IMR-90 (cell line): ENCODE results near the gene SCN8A. TPM values are rescaled to one million over a fixed set of nuclear protein-coding genes. Genes with fewer than 3 reads are reported as not detected.

ENCODE experiments used
- ATAC-seq: fragments of 200-7000 bp; cut with Tn5 transposase; 2 replicates; pipeline ENCODE4 v1.9.1; 2020; ENCODE audit warnings: low read depth, mild to moderate bottlenecking, moderate library complexity
- BruUV-seq: library from RNA; stranded (reverse); fragments of 400-500 nt; replicated peaks from 2 replicates; lab custom pipeline; 2021; lab: Mats Ljungman, UMichigan
- CTCF ChIA-PET: fragments of 300-600 bp; formaldehyde crosslinking; extraction: SDS; loops from one replicate; lab custom pipeline; 2021; ENCODE audit warnings: antibody characterized with exemption; lab: Yijun Ruan, JAX
- POLR2A ChIA-PET: fragments of 300-600 bp; sonication (Branson Sonifier 250); formaldehyde crosslinking; loops from one replicate; lab custom pipeline; 2022; ENCODE audit warnings: antibody characterized with exemption; ENCODE audit not compliant: unreplicated experiment; lab: Charles Lee
- DNase-seq: peaks from one replicate; pipeline ENCODE4 v3.0.0; 2013
- H2AFZ ChIP-seq: replicated peaks from 2 replicates; pipeline ENCODE3; 2013; ENCODE audit warnings: low read length, mild to moderate bottlenecking; ENCODE audit not compliant: poor library complexity
- H2AK5ac ChIP-seq: 2 replicates; pipeline ENCODE4 v1.6.1; 2013; ENCODE audit warnings: low read depth, low read length, inconsistent platforms
- H2AK9ac ChIP-seq: replicated peaks from 2 replicates; pipeline ENCODE3; 2013; ENCODE audit warnings: mild to moderate bottlenecking, low read depth, low read length, moderate library complexity; ENCODE audit not compliant: poor library complexity
- H2BK120ac ChIP-seq: 2 replicates; pipeline ENCODE4 v1.6.1; 2013; ENCODE audit warnings: low read depth, low read length, inconsistent platforms
- H2BK15ac ChIP-seq: 3 replicates; pipeline ENCODE4 v1.6.1; 2013; ENCODE audit warnings: low read depth, low read length, inconsistent platforms
- H2BK20ac ChIP-seq: 2 replicates; pipeline ENCODE4 v1.6.1; 2013; ENCODE audit warnings: low read depth, mild to moderate bottlenecking, inconsistent platforms, low read length, moderate library complexity
- H2BK5ac ChIP-seq: 2 replicates; pipeline ENCODE4 v1.6.1; 2013; ENCODE audit warnings: mild to moderate bottlenecking, low read depth, low read length, inconsistent platforms; ENCODE audit not compliant: poor library complexity, severe bottlenecking
- H3K14ac ChIP-seq: replicated peaks from 2 replicates; pipeline ENCODE4 v1.6.1; 2013; ENCODE audit warnings: low read depth, low read length, inconsistent platforms
- H3K18ac ChIP-seq: 2 replicates; pipeline ENCODE4 v1.6.1; 2013; ENCODE audit warnings: low read depth, low read length, control low read depth
- H3K23ac ChIP-seq: 2 replicates; pipeline ENCODE4 v1.6.1; 2013; ENCODE audit warnings: low read depth, low read length, inconsistent platforms
- H3K27ac ChIP-seq: 2 replicates; pipeline ENCODE4 v1.5.1; 2013; ENCODE audit warnings: mild to moderate bottlenecking, control low read depth, low read length; ENCODE audit not compliant: insufficient read depth
- H3K27me3 ChIP-seq: 2 replicates; pipeline ENCODE4 v1.6.1; 2013; ENCODE audit warnings: low read length; ENCODE audit not compliant: control insufficient read depth, insufficient read depth
- H3K36me3 ChIP-seq: 2 replicates; pipeline ENCODE4 v1.6.1; 2013; ENCODE audit warnings: low read length, mixed read lengths; ENCODE audit not compliant: control insufficient read depth, insufficient read depth
- H3K4ac ChIP-seq: 2 replicates; pipeline ENCODE4 v1.6.1; 2013; ENCODE audit warnings: low read depth, low read length, inconsistent platforms
- H3K4me1 ChIP-seq: 2 replicates; pipeline ENCODE4 v1.6.1; 2013; ENCODE audit warnings: low read length, mixed read lengths; ENCODE audit not compliant: control insufficient read depth, insufficient read depth
- H3K4me2 ChIP-seq: 2 replicates; pipeline ENCODE4 v1.6.1; 2013; ENCODE audit warnings: low read depth, mild to moderate bottlenecking, control low read depth, low read length, moderate library complexity
- H3K4me3 ChIP-seq: 2 replicates; pipeline ENCODE4 v1.5.1; 2013; ENCODE audit warnings: low read depth, mild to moderate bottlenecking, control low read depth, low read length, moderate library complexity; ENCODE audit not compliant: insufficient read depth
- H3K56ac ChIP-seq: 2 replicates; pipeline ENCODE4 v1.6.1; 2013; ENCODE audit warnings: low read length, inconsistent platforms; ENCODE audit not compliant: insufficient read depth; ENCODE audit errors: extremely low read depth
- H3K79me1 ChIP-seq, 2 experiments: 2 replicates each; pipeline ENCODE4 v1.6.1; 2013; ENCODE audit warnings: low read length in 2 of 2, inconsistent platforms in 1 of 2, low read depth in 1 of 2
- H3K9ac ChIP-seq: 2 replicates; pipeline ENCODE4 v1.6.1; 2013; ENCODE audit warnings: low read depth, low read length, control low read depth
- H3K9me1 ChIP-seq: 2 replicates; pipeline ENCODE4 v1.6.1; 2013; ENCODE audit warnings: low read length, inconsistent platforms; ENCODE audit not compliant: insufficient read depth
- H3K9me3 ChIP-seq: 2 replicates; pipeline ENCODE4 v1.6.1; 2013; ENCODE audit warnings: low read length; ENCODE audit not compliant: control insufficient read depth, insufficient read depth
- H4K20me1 ChIP-seq: 2 replicates; pipeline ENCODE4 v1.6.1; 2013; ENCODE audit warnings: low read length, inconsistent platforms; ENCODE audit not compliant: insufficient read depth
- H4K5ac ChIP-seq: 2 replicates; pipeline ENCODE4 v1.6.1; 2013; ENCODE audit warnings: mild to moderate bottlenecking, low read depth, low read length, control low read depth
- H4K8ac ChIP-seq, 2 experiments: 2 replicates each; pipeline ENCODE4 v1.6.1; 2013; ENCODE audit warnings: low read depth in 2 of 2, low read length in 2 of 2, control low read depth in 1 of 2, inconsistent platforms in 1 of 2
- H4K91ac ChIP-seq: 2 replicates; pipeline ENCODE4 v1.6.1; 2013; ENCODE audit warnings: low read depth, low read length, inconsistent platforms; ENCODE audit not compliant: insufficient read depth
- BHLHE40 ChIP-seq: fragments of 150-350 bp; IDR thresholded peaks from 2 replicates; pipeline ENCODE4 v1.6.1; 2016; ENCODE audit warnings: mild to moderate bottlenecking, low read depth, low read length
- CEBPB ChIP-seq: IDR thresholded peaks from 2 replicates; pipeline ENCODE4 v1.6.1; 2012; ENCODE audit warnings: low read depth, low read length, improper control_type of control experiment
- CHD1 ChIP-seq: IDR thresholded peaks from 2 replicates; pipeline ENCODE4 v1.6.1; 2012; ENCODE audit warnings: low read depth, low read length, improper control_type of control experiment
- CTCF ChIP-seq: conservative IDR thresholded peaks from 2 replicates; pipeline ENCODE4 v1.5.1; 2012; ENCODE audit warnings: mild to moderate bottlenecking, low read depth, low read length, improper control_type of control experiment
- ELK1 ChIP-seq: fragments of 150-350 bp; IDR thresholded peaks from 2 replicates; pipeline ENCODE4 v1.6.1; 2016; ENCODE audit warnings: low read depth, mild to moderate bottlenecking, low read length, moderate library complexity, borderline replicate concordance
- FOS ChIP-seq: fragments of 150-350 bp; IDR thresholded peaks from 2 replicates; pipeline ENCODE4 v1.6.1; 2016; ENCODE audit warnings: low read depth, low read length
- MAFK ChIP-seq: IDR thresholded peaks from 2 replicates; pipeline ENCODE4 v1.6.1; 2012; ENCODE audit warnings: low read depth, low read length, improper control_type of control experiment
- MAZ ChIP-seq: IDR thresholded peaks from 2 replicates; pipeline ENCODE4 v1.6.1; 2012; ENCODE audit warnings: low read depth, mild to moderate bottlenecking, low read length, improper control_type of control experiment, moderate library complexity, borderline replicate concordance
- NFE2L2 ChIP-seq: fragments of 150-350 bp; IDR thresholded peaks from 2 replicates; pipeline ENCODE4 v1.6.1; 2016; ENCODE audit warnings: low read depth, mild to moderate bottlenecking, low read length
- POLR2A ChIP-seq: IDR thresholded peaks from 2 replicates; pipeline ENCODE4 v1.6.1; 2012; ENCODE audit warnings: mild to moderate bottlenecking, low read depth, low read length
- RAD21 ChIP-seq: IDR thresholded peaks from 2 replicates; pipeline ENCODE4 v1.6.1; 2012; ENCODE audit warnings: low read length, improper control_type of control experiment
- RCOR1 ChIP-seq: IDR thresholded peaks from 2 replicates; pipeline ENCODE4 v1.6.1; 2012; ENCODE audit warnings: mild to moderate bottlenecking, low read length, improper control_type of control experiment; ENCODE audit not compliant: insufficient replicate concordance
- RFX5 ChIP-seq: IDR thresholded peaks from 2 replicates; pipeline ENCODE4 v1.8.0; 2012; ENCODE audit warnings: low read depth, mild to moderate bottlenecking, low read length, moderate library complexity
- USF2 ChIP-seq: fragments of 150-350 bp; IDR thresholded peaks from 2 replicates; pipeline ENCODE4 v1.6.1; 2017; ENCODE audit warnings: mild to moderate bottlenecking, antibody characterized with exemption, low read length, low read depth
- WGBS, 2 experiments: methylation state at CpG; one replicate each; pipeline versions ENCODE4 v1.1.5 to v1.1.7; 2013; ENCODE audit warnings: missing lambda C conversion rate in 2 of 2; ENCODE audit not compliant: insufficient read length in 1 of 2; ENCODE audit errors: extremely low coverage in 2 of 2; 5-methylcytosine and 5-hydroxymethylcytosine counted together
- dilution Hi-C: fragments of 300-500 bp; cut with HindIII; formaldehyde crosslinking; loops from one replicate; pipeline ENCODE4 v1.14.3; 2018; ENCODE audit warnings: low sequenced_read_pairs; ENCODE audit not compliant: unreplicated experiment
- in situ Hi-C: fragments of 300-500 bp; cut with MboI; formaldehyde crosslinking; loops from 3 replicates; pipeline ENCODE4 v1.14.3; 2019; ENCODE audit warnings: low sequenced_read_pairs, inconsistent platforms, mixed read lengths
- intact Hi-C: fragments of 100-400 bp; cut with micrococcal nuclease; formaldehyde crosslinking; loops from 2 replicates; pipeline ENCODE4 v1.10.0; 2022
- polyA plus RNA-seq, 3 experiments: library from polyadenylated mRNA; depleted of rRNA; stranded (reverse); fragments of >200 nt; gene quantifications; 2 replicates each; pipeline ENCODE4 v1.2.3, GENCODE V29; 2012; ENCODE audit warnings: low replicate concordance in 1 of 3
- total RNA-seq: library from RNA; depleted of rRNA; stranded (reverse); fragments of >200 nt; gene quantifications from 2 replicates; pipeline ENCODE4 v1.2.3, GENCODE V29; 2012

SCN8A gene
- total and polyA plus RNA-seq, 2 of the 4 experiments (the other 2 are of a cell fraction), result 6.9 to 19.7 TPM

- no peak overlapping the region for H3K4me2 ChIP-seq
- intact Hi-C loops, result loop anchor here (5.0 kb wide), 1 partner anchor 37 kb away; no protein-coding TSS in a partner anchor
- ChIA-PET CTCF (no interaction called here), POLR2A (no interaction called here)
- no peak overlapping the region for H2BK120ac ChIP-seq
- dilution Hi-C loops, result no loop called here
- H2AK5ac ChIP-seq, result no peak overlapping the region
- no peak overlapping the region for H2AFZ ChIP-seq
- no peak overlapping the region for H4K91ac ChIP-seq
- H4K8ac ChIP-seq, result no peak overlapping the region
- H3K27ac ChIP-seq, result no peak overlapping the region
- H2BK15ac ChIP-seq, result no peak overlapping the region
- no peaks in the 10 kb centered on the region for H3K27me3 ChIP-seq
- H3K56ac ChIP-seq, result no peak overlapping the region
- no peak overlapping the region for H4K5ac ChIP-seq
- H3K14ac ChIP-seq, result no peak overlapping the region
- DNase-seq, result no peak
- no peak overlapping the region for H3K9ac ChIP-seq
- peaks cover 17% of the 10 kb centered on the region; the same call in 1 of the 2 replicates for H4K20me1 ChIP-seq
- H3K79me1 ChIP-seq, result peaks cover 33 to 64% of the 10 kb centered on the region in 2 experiments
- H3K4me1 ChIP-seq, result peaks cover 5% of the 10 kb centered on the region; the same call in 1 of the 2 replicates
- no peak overlapping the region for H2BK5ac ChIP-seq
- WGBS, 2 experiments, result no CpG with 5 or more reads among the region's 7 CpGs
- no peaks in the 10 kb centered on the region for H3K36me3 ChIP-seq
- no peak for TF ChIP-seq RAD21
- no peak for TF ChIP-seq RCOR1
- no peak for TF ChIP-seq POLR2A
- TF ChIP-seq CEBPB, result no peak
- TF ChIP-seq ELK1, result no peak
- no peak for TF ChIP-seq RFX5
- no peak for TF ChIP-seq CHD1
- no peak for TF ChIP-seq USF2
- TF ChIP-seq NFE2L2, result no peak
- no peak for TF ChIP-seq BHLHE40
- TF ChIP-seq MAZ, result no peak
- no peak for TF ChIP-seq FOS
- TF ChIP-seq MAFK, result no peak
- TF ChIP-seq CTCF, result no peak
- no peak overlapping the region for H3K4ac ChIP-seq
- no peak overlapping the region for H2AK9ac ChIP-seq
- no peak overlapping the region for H3K4me3 ChIP-seq
- BruUV-seq, result no TSS peak
- no peak overlapping the region for H2BK20ac ChIP-seq
- H3K23ac ChIP-seq, result no peak overlapping the region
- H3K9me3 ChIP-seq, result no peaks in the 10 kb centered on the region
- peaks cover 12% of the 10 kb centered on the region for H3K9me1 ChIP-seq
- ATAC-seq, result no peak
- in situ Hi-C loops, result no loop called here
- no peak overlapping the region for H3K18ac ChIP-seq
Measured at GRCh38 chr12:51630256-51630880, 39.3 kb downstream of the SCN8A start.
